ENCODE results near the gene CYTH3.
"Not testable (repeated sequence)": the region's sequence is repeated elsewhere in the genome, so short reads cannot be mapped to it uniquely, and the experiment has no call there.

Gene CYTH3

GRCh38 chr7:6229284-6229683, 43.1 kb downstream of the CYTH3 start:
- not testable (repeated sequence) for DNase-seq (ENCODE audit: low read depth, low spot score)

DNA sequence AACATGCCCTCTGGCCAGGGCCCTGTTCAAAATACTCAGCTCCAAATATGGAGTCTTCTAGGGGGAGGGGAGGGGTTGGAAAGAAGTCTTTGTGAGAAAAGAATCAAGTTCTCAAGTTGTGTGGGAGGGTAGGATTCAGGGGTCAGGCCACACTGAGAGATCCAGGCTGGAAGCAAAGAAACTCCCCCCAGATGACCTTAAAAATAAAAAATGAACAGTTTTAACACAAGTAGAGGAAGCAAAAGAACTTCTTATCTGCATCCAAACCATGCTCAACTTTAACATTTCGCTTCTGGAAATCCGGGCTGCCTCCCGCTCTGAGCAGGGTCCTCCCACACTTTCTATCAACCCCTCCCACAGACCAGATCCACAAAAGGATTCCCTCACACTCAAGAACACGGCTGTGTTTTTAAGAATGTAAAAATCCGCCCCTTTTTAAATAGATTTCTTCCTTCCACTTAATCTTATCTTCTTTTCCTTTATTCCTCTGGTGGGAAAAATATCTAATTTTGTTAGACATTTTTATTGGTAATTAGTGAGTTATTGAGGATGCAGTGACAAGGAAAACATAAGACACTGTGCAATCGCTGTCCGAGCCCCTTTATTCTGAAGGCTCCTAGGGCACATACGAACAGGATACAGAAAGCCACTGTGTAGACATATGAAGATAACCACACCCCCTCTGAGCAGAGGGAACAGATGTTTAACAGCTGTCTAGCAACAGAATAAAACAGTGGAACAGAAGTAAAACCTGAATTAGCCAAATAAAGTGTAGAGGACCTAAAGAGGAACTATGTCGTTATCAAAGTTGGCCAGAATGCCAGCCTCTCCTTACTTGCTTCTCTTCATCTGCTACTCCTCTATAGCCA, 43.8 kb downstream of the CYTH3 start:
- no peak for DNase-seq (ENCODE audit: low read depth, low spot score)

DNA sequence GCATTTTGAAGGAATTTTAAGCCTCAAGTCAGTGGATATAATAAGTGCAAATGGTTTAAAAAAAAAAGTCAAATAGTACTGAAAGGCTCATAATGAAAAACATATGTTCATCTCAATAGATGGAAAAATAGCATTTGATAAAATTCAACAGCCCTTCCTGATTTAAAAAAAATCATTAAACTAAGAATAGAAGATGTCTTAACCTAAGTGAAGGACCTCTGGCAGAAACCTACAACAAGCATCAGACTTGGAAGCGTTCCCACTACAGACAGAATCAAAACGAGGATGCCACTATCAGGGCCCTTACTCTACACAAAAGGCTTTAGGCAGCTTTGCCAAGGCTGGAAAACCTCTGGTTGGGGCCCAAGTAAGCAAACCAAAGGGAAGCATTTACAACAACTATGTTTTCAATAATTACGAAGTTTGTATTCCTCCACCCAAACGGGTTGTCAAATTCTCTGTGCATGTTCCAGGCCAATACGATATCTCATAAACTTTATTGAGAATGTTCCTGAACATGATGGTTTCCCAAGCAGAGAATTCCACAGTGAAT, 45.1 kb downstream of the CYTH3 start:
- no peak for DNase-seq (ENCODE audit: low read depth, low spot score)

DNA sequence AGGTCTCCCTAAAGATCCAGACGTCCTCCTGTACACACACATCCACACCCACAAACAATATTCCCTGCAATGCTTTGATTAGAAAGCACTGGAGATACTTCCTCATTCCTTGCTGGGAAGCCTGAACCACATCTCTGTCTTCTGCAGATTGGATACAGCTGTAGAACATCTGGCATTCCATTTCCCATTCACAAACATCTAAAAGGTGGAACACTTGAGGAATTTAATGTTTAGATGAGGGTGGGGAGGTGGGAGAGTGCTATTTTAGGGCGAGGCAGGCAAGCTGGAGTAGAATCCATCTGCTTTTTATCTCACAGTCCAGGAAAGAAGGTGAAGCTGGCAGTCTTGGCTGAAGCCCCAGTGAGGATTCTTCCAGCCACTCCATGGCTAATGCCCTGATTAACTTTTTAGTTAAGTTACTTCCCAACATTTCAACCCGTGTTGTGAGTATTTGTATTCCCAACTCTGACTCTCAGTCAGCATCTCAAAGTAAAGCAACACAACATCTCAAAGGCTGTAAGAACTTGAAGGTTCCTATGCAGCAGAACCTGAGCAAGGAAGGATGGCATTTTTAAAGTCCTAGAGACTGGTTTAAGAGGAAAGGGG, 46.1 kb downstream of the CYTH3 start:
- DNase-seq (ENCODE audit: low read depth, low spot score), result no peak

DNA sequence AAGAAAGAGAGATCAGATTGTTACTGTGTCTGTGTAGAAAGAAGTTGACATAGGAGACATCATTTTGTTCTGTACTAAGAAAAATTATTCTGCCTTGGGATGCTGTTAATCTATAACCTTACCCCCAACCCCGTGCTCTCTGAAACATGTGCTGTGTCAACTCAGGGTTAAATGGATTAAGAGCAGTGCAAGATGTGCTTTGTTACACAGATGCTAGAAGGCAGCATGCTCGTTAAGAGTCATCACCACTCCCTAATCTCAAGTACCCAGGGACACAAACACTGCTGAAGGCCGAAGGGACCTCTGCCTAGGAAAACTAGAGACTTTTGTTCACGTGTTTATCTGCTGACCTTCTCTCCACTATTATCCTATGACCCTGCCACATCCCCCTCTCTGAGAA, 49.0 kb downstream of the CYTH3 start:
- not testable (repeated sequence) for DNase-seq (ENCODE audit: low read depth, low spot score)

DNA sequence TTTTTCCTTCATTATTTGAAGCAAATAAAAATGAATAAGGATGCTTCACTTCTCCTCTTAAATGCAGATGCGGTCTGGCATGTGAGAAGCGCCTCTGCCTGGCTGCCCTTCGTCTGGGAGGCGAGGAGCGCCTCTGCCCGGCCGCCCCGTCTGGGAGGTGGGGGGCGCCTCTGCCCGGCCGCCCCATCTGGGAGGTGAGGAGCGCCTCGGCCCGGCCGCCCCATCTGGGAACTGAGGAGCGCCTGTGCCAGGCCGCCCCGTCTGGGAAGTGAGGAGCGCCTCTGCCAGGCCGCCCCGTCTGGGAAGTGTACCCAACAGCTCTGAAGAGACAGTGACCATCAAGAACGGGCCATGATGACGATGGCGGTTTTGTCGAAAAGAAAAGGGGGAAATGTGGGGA, 49.4 kb downstream of the CYTH3 start:
- not testable (repeated sequence) for DNase-seq (ENCODE audit: low read depth, low spot score)

DNA sequence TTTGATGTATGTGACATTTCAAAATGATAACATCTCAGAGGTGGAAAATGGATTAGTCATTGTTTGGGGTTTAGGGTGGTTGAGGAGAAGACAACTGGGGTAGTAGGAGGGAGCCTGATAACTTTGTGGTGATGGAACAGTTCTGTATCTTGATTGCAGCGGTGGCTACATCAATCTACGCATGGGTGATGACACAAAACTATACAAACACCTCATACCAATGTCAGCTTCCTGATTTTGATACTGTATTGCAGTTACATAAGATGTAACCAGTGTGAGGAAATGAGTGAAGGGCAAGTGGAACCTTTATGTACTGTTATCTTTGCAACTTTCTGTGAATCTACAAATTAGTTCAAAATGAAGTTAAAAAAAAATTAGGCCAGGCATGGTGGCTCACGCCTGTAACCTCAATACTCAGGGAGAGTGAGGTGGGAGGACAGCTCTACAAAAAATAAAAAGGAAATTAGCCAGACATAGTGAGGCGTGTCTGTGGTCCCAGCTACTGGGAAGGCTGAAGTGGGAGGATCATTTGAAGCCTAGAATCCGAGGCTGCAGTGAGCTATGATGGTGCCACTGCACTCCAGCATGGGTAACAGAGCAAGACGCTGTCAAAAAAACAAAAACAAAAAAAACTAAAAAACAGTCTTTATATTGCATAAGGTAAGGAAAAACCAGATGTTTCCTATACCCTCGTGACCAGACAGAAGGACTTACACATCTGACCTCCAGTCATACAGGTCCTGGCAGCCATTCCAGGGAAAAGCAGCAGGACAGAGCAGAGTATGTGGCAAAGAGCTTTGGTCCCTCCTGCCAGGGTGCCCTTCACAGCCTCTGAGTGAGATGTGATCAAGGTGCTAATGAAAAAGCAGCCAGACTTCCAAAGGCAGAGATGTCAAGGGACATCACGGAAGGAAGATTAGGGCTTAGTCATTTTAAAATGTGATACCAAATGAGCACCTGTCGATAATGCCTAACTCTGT, 50.8 kb downstream of the CYTH3 start:
- no peak for DNase-seq (ENCODE audit: low read depth, low spot score)

GRCh38 chr7:6218329-6218728, 54.1 kb downstream of the CYTH3 start:
- no peak for DNase-seq (ENCODE audit: low read depth, low spot score)

GRCh38 chr7:6212008-6212407, 60.4 kb downstream of the CYTH3 start:
- DNase-seq (ENCODE audit: low read depth, low spot score), result no peak

GRCh38 chr7:6210621-6211372, 61.6 kb downstream of the CYTH3 start:
- DNase-seq (ENCODE audit: low read depth, low spot score), result no peak

DNA sequence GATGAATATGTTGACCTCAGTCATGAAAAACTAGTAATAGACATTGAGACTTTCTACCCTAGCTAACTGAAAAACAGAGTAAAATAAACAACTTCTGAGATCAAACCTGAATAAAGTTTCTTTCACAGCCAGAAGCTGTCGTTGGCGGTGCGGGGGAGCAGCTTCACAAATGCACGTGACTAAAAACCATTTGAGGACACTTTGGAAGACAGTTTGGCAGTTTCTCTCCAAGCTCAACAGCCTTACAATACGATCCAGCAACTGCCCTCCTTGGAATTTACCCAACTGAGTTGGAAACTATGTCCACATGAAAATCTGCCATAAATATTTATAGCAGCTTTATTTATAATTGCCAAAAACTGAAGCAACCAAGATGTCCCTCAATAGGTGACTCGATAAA, 63.1 kb downstream of the CYTH3 start:
- DNase-seq (ENCODE audit: low read depth, low spot score), result no peak

DNA sequence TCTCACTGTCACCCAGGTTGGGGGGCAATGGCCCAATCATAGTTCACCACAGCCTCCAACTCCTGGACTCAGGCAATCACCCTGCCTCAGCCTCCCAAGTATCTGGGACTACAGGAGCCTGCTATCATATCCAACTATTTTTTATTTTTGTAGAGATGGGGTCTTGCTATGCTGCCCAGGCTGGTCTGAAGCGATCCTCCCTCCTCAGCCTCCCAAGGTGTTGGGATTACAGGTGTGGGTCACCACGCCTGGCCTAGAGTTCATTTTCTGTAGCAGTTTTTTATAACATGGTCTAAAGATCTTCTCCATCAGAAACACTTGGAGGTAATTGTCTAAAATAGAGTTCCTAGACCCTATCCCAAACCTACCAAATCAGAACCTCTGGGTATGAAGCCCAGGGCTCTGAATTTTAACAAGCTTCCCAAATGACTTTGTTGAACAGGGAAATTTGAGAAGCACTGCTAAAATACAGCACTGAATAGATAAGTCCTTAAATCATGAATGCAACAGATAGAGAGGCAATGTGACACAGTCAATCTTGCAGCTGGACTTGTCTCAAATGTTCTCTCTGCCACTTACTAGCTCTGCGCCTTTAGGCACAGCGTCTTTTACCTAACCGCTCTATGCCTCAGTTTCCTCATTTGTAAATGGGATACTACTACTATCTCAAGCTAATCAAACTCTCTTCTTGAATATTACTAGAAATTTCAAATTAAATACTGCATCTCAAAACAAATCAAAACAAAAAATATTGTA, 63.7 kb downstream of the CYTH3 start:
- no peak for DNase-seq (ENCODE audit: low read depth, low spot score)

- DNase-seq (ENCODE audit: low read depth, low spot score), result no peak
Measured at GRCh38 chr7:6205971-6206660, 66.3 kb downstream of the CYTH3 start.

DNA sequence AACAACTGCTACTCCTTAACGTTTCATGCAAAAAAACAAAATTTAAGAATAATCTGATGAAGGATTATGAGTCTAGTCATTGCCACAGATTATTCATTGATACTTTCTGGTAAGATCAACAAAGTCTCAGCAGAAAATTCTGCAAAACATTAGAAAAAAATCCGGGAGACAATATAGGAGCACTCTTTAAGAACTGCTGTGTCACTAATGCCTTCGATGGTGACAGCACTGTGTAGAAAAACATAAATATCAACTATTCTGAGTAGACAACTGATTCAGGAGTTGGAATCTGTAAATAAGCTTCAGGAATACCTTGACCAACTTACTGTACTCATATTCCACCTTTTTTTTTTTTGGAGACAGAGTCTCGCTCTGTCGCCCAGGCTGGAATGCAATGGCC, 69.0 kb downstream of the CYTH3 start:
- no peak for DNase-seq (ENCODE audit: low read depth, low spot score)

- DNase-seq (ENCODE audit: low read depth, low spot score), result no peak
Measured at GRCh38 chr7:6202117-6202516, 70.3 kb downstream of the CYTH3 start.

GRCh38 chr7:6200971-6201370, 71.5 kb downstream of the CYTH3 start:
- no peak for DNase-seq (ENCODE audit: low read depth, low spot score)

DNA sequence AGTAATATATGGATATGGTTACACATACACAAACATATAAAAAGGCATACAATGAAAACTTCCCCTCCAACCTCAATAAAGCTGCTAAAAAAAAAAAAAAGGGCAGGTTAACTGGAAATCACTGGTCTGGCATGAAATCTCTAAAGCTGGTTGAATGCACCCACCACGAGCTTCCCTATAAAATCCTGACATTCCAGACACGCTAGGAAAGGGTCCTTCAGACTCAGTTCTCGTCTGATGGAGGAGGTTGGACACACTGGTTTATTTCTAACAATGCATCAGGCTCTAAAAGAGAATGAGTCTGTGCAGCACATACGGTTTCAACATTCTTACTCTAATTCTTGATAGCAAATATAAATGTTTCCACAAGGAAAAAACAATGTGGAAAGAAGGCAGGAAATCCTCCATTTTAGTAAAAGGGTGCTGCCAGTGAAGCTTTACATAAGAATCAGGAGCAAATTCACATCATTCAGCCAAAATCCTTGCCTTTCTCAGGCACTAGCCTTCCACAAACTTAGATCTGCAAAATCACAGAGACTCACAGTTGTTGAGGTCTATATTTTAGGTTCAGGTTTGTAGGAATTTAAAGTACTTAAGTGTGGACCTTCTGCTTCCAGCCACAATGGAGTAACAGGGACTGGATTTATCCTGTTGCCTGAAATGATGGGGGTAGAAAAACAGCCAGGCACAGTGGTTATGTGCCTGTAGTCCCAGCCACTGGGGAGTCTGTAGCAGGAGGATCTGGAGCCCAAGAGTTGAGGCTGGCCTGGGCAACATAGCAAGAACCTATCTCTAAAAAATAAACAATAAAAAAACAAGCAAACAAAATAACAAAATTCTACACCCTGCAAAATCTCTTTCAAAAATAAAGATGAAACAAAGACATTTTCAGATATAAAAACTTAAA, 73.5 kb downstream of the CYTH3 start:
- DNase-seq (ENCODE audit: low read depth, low spot score), result no peak

GRCh38 chr7:6197801-6198551, 74.4 kb downstream of the CYTH3 start:
- no peak for DNase-seq (ENCODE audit: low read depth, low spot score)
